K562 (cell line): ENCODE data around the gene FKBP2. TPM values are rescaled to one million over a fixed set of nuclear protein-coding genes. Genes with fewer than 3 reads are reported as not detected.

Source experiments
- E2F5 ChIP-seq: sonication (generic); formaldehyde crosslinking; IDR thresholded peaks from 2 replicates; pipeline ENCODE4 v1.8.0; 2022; ENCODE audit warnings: mild to moderate bottlenecking, missing genetic modification reagents
- EWSR1 ChIP-seq: fragments of 450-650 bp; IDR thresholded peaks from 2 replicates; pipeline ENCODE4 v1.6.1; 2018; ENCODE audit warnings: borderline replicate concordance, mild to moderate bottlenecking, low read depth, moderate library complexity; ENCODE audit not compliant: partially characterized antibody
- GMEB1 ChIP-seq: fragments of 250-450 bp; sonication (Bioruptor Pico); IDR thresholded peaks from 2 replicates; pipeline ENCODE4 v1.4.0; 2020; ENCODE audit warnings: mild to moderate bottlenecking
- GTF2B ChIP-seq: IDR thresholded peaks from 2 replicates; pipeline ENCODE4 v1.6.1; 2011; ENCODE audit not compliant: insufficient read length; ENCODE audit errors: extremely low read depth
- HDAC2 ChIP-seq: fragments of 450-650 bp; IDR thresholded peaks from 2 replicates; pipeline ENCODE4 v1.6.1; 2016; ENCODE audit warnings: mild to moderate bottlenecking
- JUN ChIP-seq, 2 experiments: sonication (generic) in 1 of 2; formaldehyde crosslinking in 1 of 2; IDR thresholded peaks; 2 replicates each; pipeline versions ENCODE4 v1.6.1 to v1.8.0; 2012 to 2022; ENCODE audit warnings: borderline replicate concordance in 2 of 2, mild to moderate bottlenecking in 2 of 2, improper control_type of control experiment in 1 of 2, low read depth in 1 of 2, low read length in 1 of 2, missing genetic modification reagents in 1 of 2
- MTA2 ChIP-seq: fragments of 450-650 bp; IDR thresholded peaks from 2 replicates; pipeline ENCODE4 v1.6.1; 2016; ENCODE audit warnings: low read depth
- NBN ChIP-seq: fragments of 450-650 bp; IDR thresholded peaks from 2 replicates; pipeline ENCODE4 v1.6.1; 2016; ENCODE audit warnings: low read depth, mild to moderate bottlenecking
- PKNOX1 ChIP-seq: fragments of 450-650 bp; IDR thresholded peaks from 2 replicates; pipeline ENCODE4 v1.6.1; 2016
- SRSF3 ChIP-seq: fragments of 200-400 bp; formaldehyde crosslinking; IDR thresholded peaks from 2 replicates; pipeline ENCODE4 v1.6.1; 2016; ENCODE audit warnings: mild to moderate bottlenecking, low read length, moderate library complexity; ENCODE audit not compliant: insufficient read depth
- TCF7L2 ChIP-seq: fragments of 150-350 bp; IDR thresholded peaks from 2 replicates; pipeline ENCODE4 v1.6.1; 2016; ENCODE audit warnings: low read depth, mild to moderate bottlenecking, low read length, moderate library complexity
- ZHX1 ChIP-seq: fragments of 150-350 bp; conservative IDR thresholded peaks from 2 replicates; pipeline ENCODE4 v1.6.1; 2014; ENCODE audit warnings: low read length
- ZKSCAN8 ChIP-seq: fragments of 200-800 bp; sonication (Bioruptor generic); IDR thresholded peaks from 2 replicates; pipeline ENCODE4 v1.6.1; 2016; ENCODE audit warnings: missing genetic modification characterization, missing compliant biosample characterization
- ZNF23 ChIP-seq: fragments of 250-450 bp; sonication (Bioruptor Pico); IDR thresholded peaks from 2 replicates; pipeline ENCODE4 v1.4.0; 2020; ENCODE audit warnings: mild to moderate bottlenecking
- ZNF3 ChIP-seq: fragments of 250-450 bp; sonication (Bioruptor Pico); IDR thresholded peaks from 2 replicates; pipeline ENCODE4 v1.5.0; 2021; ENCODE audit warnings: mild to moderate bottlenecking, moderate library complexity
- ZNF740 ChIP-seq, 3 experiments: fragments of 200-800 bp in 1 of 3; sonication (Bioruptor generic) in 1 of 3; sonication (generic) in 1 of 3; formaldehyde crosslinking in 1 of 3; IDR thresholded peaks; 2 replicates each; pipeline versions ENCODE4 v1.6.1 to v1.8.0; 2016 to 2022; ENCODE audit warnings: mild to moderate bottlenecking in 2 of 3, missing compliant biosample characterization in 2 of 3, missing genetic modification characterization in 2 of 3, missing genetic modification reagents in 1 of 3
- polyA plus RNA-seq, 8 experiments: library from polyadenylated mRNA; depleted of rRNA in 4 of 8; stranded (reverse) in 5 of 8; unstranded in 3 of 8; fragments of >200 nt; fragmentation: Nextera tagmentation in 2 of 8; fragmentation: Illumina TruSeq in 1 of 8; extraction: Ambion mirVana in 2 of 8; extraction: Trizol in 1 of 8; gene quantifications; 2 replicates each; pipeline versions ENCODE4 v1.2.1 to v1.2.3, GENCODE V29; 2011 to 2014; ENCODE audit warnings: inconsistent platforms in 1 of 8, missing spikeins in 1 of 8
- total RNA-seq, 7 experiments: library from RNA; depleted of rRNA in 6 of 7; stranded (reverse); fragments of >200 nt in 6 of 7; fragmentation: Illumina TruSeq in 2 of 7; extraction: Trizol in 2 of 7; gene quantifications; 2 replicates each; pipeline versions ENCODE4 v1.2.1 to v1.2.3, GENCODE V29; 2011 to 2021; ENCODE audit warnings: low replicate concordance in 1 of 7

The FKBP2 gene
- total and polyA plus RNA-seq, 9 of the 15 experiments (the other 6 are each of a cell fraction or from before 2014, with no cell fraction given) = 3.5 to 151 (median 58.1) TPM

GRCh38 chr11:64206457-64207255 is 34.2 kb upstream of the FKBP2 start, which contains the start of gene FERMT3 (continued):
- no peak for TF ChIP-seq NBN
- no peak for TF ChIP-seq GTF2B
- 0 out of 2 replicates have a peak, but pooled peaks have one; percentile 10 for TF ChIP-seq MTA2
- no peak; the same call in 1 of the 2 replicates for TF ChIP-seq SRSF3
- TF ChIP-seq EWSR1 = no peak
- TF ChIP-seq ZHX1 = no peak
- no peak for TF ChIP-seq ZKSCAN8 (CRISPR knock-in tag)
- TF ChIP-seq TCF7L2 = no peak
- peak; percentile 91 for TF ChIP-seq ZNF740 (CRISPR knock-in tag; IDR thresholded peaks at IDR 0.05)
- TF ChIP-seq ZNF740 (tag; IDR thresholded peaks at IDR 0.05) = peak in 1 of 2 experiments; percentile 82; a peak in 2 of 4 replicates
- no peak for TF ChIP-seq JUN (IDR thresholded peaks at IDR 0.05; ENCODE audit: borderline replicate concordance, low read depth, low read length)
- TF ChIP-seq JUN (CRISPR knock-in tag; IDR thresholded peaks at IDR 0.05; ENCODE audit: borderline replicate concordance) = peak; percentile 94
- TF ChIP-seq HDAC2 = no peak
- no peak for TF ChIP-seq ZNF23 (CRISPR knock-in tag)
- TF ChIP-seq GMEB1 (CRISPR knock-in tag) = no peak; the same call in 1 of the 2 replicates
- no peak for TF ChIP-seq PKNOX1
- TF ChIP-seq E2F5 (CRISPR knock-in tag) = 0 out of 2 replicates have a peak, but pooled peaks have one; percentile 47
- no peak for TF ChIP-seq ZNF3
